ENCODE measurements around the gene SERPINC1.

DNA sequence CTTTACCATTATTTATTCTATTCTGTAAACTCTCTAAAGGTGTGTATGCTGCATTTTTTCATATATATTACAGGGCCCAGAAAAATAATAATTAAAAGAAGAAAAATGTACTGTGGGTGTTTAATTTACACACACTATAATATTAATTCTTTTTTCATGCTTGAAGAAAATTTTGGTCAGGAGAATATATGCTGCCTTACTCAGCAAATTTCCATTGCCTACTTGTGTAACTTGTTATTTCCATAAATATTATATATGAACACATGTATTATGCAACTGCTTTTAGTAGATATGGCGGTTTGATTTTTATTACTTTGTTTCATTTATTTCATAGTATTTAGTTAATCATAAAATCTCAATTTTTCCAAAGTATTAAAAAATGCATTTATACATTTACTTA is 46.4 kb upstream of the SERPINC1 start:
- no peak for TF ChIP-seq POLR2AphosphoS5 (IDR thresholded peaks at IDR 0.05; ENCODE audit: low read depth, low read length)
- no peak for TF ChIP-seq TAF1 (IDR thresholded peaks at IDR 0.05; ENCODE audit: borderline replicate concordance, insufficient read depth, low read length)
- TF ChIP-seq, protein P1, sequence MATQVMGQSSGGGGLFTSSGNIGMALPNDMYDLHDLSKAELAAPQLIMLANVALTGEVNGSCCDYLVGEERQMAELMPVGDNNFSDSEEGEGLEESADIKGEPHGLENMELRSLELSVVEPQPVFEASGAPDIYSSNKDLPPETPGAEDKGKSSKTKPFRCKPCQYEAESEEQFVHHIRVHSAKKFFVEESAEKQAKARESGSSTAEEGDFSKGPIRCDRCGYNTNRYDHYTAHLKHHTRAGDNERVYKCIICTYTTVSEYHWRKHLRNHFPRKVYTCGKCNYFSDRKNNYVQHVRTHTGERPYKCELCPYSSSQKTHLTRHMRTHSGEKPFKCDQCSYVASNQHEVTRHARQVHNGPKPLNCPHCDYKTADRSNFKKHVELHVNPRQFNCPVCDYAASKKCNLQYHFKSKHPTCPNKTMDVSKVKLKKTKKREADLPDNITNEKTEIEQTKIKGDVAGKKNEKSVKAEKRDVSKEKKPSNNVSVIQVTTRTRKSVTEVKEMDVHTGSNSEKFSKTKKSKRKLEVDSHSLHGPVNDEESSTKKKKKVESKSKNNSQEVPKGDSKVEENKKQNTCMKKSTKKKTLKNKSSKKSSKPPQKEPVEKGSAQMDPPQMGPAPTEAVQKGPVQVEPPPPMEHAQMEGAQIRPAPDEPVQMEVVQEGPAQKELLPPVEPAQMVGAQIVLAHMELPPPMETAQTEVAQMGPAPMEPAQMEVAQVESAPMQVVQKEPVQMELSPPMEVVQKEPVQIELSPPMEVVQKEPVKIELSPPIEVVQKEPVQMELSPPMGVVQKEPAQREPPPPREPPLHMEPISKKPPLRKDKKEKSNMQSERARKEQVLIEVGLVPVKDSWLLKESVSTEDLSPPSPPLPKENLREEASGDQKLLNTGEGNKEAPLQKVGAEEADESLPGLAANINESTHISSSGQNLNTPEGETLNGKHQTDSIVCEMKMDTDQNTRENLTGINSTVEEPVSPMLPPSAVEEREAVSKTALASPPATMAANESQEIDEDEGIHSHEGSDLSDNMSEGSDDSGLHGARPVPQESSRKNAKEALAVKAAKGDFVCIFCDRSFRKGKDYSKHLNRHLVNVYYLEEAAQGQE (IDR thresholded peaks at IDR 0.05; ENCODE audit: insufficient read depth in 1 of 2, low read depth in 2 of 2, low read length in 2 of 2): no peak
